CD4-positive, alpha-beta T cell treated with Interleukin-2 at 100 ng/mL for 4 hours (primary cell): ENCODE measurements around the gene BIN1.
"Not testable (repeated sequence)": the region's sequence is repeated elsewhere in the genome, so short reads cannot be mapped to it uniquely, and the experiment has no call there.

Experiments
- DNase-seq: peaks from one replicate; pipeline ENCODE4 v3.0.0-alpha.2; 2020; ENCODE audit warnings: low spot score

BIN1 gene

DNA sequence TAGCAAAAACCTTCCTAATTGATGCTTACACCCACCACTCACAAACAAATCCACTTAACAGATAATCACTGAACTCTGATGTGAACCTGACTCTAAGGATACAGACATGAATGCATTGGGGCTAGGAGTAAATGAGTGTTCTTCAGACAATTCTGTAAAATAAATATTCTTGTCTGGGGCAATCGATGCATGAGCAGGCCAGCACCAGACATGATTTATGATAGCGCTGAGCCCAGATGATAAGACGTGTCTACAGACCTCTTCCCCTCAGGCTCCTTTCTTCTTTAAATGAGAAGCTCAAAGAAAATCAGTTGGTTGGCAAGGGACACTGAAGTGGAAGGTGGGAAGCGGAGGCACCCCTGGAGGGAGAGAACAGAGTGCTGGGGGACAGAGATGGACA is 27.3 kb upstream of the BIN1 start:
- DNase-seq = no peak

DNA sequence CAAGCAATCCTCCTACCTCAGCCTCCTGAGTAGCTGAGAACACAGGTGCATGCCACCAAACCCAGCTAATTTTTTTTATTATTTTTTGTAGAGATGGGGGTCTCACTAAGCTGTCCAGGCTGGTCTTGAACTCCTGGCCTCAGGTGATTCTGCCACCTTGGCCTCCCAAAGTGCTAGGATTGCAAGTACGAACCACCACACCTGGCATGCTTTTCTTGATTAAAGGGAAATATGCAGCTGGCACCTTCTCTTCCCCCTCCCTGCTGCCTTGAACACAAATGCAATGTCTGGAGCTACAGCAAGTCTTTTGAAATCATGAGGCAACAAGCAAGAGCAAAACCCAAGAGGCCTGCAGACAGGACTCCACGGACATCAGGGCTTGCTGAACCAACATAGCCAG is 26.8 kb upstream of the BIN1 start:
- DNase-seq = no peak

DNA sequence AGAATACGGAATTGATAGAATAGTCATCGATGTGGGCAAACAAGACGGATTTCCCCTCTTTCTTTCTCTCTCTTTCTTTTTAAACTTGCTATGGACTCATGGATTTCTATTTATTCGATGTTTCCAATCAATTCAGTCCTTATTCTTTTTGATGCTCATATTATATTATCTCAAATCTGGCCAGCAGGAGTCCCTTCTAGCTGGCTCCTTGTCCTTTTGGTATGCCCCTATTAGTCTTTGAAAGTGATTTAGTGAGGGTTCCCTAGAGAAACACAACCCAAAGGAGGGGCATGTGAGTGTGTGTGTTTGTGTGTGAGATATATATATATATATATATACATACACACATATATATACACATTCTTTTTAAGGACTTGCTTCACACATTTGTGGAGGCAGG is 23.5 kb upstream of the BIN1 start:
- DNase-seq = no peak

DNA sequence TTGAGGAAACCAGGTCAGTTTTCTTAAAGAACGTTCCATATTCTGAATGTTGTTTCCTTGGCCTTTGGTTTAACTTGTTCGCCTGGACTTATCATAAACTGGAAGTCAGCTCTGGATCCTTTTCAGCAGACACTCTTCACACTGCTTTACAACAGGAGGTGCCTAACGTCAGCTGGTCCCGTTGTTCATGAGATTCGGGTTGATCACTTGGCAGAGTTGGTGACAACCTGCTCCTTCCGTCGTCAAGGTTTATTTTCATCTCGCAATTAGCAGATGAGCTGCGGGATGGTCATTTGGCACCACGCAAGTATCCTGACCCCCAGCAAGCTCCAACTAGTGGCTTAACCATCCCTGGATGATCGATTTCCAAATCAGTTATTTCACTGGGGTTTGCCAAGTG is 23.0 kb upstream of the BIN1 start:
- DNase-seq = no peak

DNA sequence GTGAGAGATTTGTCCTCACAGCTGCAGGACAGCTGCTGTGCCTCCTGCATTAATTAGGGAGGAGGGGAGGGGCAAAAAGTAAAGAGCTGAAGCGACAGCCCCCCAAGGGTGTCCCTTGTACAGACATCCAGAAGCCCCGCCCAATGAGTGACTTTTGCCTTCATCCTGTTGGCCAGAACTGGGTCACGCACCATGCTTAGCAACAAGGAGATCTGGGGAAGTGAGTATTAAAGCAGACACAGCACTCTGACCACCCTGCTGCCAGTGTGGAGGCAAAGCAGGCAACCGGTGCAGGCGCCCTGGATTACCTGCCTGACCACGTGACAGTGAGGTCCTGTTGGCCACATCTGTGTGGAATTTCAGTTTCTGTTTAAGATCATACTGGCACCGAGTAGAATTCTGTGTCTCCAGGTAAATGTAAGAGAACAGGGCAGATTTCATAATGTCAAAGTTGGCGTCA is 21.5 kb upstream of the BIN1 start:
- DNase-seq = no peak

DNA sequence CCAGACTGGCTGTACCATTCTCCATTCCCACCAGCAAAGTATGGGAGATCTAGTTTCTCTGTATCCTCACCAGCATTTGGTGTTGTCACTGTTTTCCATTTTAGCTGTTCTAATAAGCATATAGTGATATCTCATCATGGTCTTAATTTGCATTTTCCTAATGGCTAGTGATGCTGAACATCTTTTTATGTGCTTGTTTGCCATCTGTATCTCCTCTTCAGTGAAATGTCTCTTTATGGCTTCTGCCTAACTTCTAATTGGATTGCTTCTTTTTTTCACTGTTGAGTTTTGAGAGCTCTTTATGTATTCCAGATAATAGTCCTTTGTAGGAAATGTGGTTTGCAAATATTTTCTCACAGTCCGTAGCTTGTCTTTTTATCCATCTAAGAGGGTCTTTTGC is 18.9 kb upstream of the BIN1 start:
- no peak for DNase-seq

DNA sequence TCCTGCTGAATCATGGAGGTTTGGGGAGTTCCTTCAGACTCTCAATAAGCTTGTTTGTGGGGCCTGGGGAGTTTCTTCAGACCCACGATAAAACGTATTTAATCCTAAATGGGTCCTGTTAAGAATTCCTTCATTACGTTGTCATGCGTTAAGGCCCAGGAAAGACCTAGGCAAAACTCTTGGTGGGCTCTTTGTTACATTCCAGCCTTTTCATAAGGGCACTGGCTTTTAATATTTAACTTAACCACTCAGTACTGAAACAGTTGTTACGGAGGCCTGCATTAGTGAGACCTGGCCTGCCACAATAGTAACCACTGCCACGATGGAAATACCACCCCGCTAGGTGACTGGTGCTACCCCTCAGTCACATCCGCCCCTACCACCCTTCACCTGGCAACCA is 17.5 kb upstream of the BIN1 start:
- DNase-seq = no peak

DNA sequence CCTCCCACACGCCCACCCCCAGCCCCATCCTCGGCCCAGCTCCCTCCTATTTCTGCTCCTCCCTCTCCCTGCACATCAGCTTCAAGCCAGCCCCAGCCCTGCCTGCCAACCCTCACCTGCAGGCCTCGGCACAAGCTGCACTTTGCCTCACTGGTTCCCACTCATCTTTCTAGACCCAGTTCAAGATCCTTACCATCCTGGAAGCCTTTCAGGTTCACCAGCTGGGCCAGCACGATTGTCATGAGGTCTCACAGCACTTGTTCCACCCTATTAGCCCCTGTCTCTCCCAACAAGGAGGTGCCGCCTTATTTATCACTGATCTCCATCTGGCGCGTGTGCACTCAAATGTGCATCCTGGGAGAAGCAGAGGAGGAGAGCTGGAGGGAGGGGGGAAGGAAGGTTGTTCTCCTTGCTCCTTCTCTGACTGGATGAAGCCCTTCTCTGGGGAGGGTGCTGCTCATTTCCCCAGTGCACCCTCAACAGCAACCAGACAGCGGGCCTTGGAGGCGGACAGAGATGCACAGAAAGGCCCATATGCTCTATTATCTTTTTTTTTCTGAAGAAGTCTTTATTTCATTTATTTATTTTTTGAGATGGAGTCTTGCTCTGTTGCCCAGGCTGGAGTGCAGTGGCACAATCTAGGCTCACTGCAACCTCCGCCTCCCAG is 15.5 kb upstream of the BIN1 start:
- DNase-seq = no peak

DNA sequence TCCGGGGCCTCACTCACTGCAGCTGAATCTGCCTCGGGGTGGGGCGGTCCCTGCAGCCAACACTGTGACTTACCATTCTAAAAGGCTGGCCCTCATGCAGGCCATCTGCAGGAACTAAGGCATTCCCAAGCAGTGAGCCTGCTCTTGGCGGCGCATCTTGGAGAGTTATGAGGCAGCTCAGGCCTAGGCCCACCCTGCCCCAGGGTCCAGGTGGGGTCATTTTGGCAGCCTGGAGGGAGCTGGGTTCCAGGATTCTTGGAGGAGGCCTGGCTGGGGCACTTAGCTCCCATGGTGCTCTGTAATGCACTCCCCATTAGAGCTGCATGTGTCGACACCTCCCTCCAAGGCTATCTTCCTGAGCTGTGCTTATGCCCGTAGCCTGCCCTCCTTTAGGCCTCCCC is 14.8 kb upstream of the BIN1 start:
- no peak for DNase-seq

DNA sequence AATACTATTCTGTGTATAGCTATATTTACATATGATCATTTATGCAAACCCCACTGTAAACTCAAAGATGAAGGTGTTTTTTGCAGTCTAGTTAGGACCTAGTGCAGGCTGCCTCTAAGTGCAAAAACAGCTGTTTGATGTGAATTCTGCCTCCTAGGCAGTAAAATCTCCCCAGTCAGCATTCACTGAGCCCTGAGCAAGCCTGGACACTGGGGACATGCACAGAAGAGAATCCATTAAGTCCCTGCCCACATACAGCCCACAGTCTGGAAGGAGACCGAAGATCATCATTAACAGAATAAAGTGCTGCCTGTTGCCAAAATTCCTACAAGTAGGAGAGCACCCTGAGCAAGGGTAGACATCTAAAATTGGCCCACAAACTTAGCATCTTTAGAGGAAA is 14.4 kb upstream of the BIN1 start:
- no peak for DNase-seq

DNA sequence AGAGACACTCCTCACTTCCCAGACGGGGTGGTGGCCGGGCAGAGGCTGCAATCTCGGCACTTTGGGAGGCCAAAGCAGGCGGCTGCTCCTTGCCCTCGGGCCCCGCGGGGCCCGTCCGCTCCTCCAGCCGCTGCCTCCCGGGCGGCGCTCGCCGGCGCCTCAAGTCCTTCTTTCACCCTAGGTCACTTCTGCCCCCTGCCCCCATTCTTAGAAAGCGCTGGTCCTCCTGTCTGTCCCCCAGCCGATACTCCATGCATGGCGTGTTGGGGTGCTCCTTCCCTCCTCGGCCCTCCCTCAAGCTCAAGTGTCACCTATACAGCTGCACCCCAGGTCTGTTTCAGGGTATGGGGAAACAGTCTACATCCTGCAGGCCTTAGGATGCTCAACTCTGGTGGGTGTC is 13.5 kb upstream of the BIN1 start:
- DNase-seq = not testable (repeated sequence)

DNA sequence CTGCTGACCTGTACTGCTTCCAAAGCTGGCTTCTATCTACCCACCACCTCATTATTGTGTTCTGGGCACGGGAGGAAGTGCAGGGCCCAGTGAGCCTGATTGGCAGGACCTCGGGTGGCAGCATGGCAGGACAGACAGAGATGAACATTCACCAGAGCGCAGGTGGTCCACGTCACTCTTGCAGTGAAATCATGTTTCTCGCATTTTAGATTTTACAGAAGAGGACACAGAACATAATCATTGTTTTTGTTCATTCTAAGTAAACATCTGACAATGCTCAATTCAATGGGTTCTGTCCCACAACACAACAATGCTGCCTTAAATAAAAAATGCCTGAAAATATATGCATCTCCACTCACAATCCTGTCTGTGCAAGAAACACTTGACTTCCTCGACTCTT is 11.5 kb upstream of the BIN1 start:
- DNase-seq = no peak

DNA sequence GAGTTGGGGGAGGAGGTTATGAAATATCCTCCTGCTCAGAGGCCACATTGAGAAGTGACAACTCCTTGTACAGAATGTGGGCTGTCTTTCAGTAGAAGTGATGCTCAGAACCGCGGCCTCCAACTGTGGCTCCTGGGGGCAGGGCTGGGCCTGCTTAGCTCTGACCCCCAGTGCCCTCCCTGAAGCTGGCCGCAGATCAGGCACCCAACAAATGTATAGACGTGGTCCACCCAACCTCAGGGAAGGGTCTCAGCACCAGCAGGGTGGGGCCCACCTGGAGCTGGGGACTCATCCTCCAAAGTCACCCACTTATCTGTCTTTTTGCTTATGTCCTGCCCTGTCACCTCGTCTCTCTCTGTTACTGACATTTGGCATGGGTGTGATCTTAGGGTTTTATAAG is 11.1 kb upstream of the BIN1 start:
- no peak for DNase-seq

DNA sequence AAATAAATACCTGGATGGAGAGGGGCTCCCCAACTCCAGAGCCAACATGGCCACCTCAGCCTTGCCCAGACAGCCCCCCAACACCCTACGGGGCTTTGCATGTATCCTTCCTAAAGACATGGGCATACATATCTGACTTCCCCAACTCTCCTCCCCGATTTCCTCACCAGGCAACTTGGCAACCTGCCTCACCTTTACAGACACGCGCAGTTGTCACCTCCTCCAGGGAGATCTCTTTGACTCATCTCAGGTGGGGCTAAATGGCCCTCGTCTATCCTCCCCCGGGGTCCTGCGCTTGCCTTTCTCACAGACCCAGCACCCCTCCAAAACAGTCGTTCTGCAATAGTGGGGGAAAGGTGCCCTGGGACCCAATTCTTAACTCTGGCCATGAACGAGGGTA is 10.6 kb upstream of the BIN1 start:
- DNase-seq = no peak

DNA sequence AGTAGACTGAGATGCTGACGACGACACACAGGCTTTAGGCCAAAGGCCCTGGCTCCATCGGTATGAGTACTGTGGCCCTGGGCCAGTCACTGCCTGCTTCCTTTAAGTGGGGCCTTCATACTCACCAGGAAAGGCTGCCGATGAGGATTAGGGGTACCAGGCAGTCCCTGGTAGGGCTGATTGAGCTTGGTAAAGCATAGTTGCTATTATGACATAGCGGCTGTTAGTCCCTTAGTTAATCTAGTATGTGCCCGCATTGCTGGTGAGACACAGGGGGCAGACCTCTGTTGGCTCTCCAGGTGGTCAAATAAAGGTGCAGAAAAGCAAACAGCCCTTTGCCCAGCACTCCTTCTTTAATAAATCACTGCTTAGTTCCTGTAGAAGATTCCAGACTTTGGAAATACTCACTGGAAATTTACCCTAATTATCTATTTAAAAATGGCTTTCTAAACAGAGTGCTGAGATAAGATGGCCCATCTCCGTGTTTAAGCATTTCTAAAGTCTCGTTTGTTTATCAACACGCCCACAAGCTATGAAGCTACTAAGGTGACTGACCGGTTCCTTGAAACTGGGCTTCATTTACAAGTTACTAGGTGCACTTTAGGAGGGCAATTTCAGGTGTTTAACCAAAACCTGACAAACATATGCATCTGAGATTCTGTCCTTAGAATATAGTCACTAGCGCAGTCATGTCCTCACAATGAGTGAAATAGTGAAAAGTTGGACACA is 8.7 kb upstream of the BIN1 start:
- no peak for DNase-seq

DNA sequence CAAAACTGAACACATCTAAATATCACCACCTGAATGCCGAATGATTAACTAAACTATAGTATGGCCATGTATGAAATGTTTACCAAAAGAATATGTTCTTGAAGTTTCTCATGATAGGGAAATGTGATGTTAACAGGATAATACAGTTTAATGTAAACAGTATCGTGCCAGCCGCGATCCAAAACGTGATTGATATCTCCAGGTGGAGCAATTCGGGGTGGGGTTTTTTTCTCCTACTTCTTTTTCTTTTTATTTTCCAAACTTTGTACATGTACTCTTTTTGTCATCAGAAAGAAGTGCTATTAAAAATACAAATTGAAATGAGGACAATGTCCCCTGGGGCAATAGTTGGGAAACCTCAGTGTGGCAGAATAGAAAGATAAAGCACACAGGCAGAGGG is 4.0 kb upstream of the BIN1 start:
- DNase-seq = no peak

DNA sequence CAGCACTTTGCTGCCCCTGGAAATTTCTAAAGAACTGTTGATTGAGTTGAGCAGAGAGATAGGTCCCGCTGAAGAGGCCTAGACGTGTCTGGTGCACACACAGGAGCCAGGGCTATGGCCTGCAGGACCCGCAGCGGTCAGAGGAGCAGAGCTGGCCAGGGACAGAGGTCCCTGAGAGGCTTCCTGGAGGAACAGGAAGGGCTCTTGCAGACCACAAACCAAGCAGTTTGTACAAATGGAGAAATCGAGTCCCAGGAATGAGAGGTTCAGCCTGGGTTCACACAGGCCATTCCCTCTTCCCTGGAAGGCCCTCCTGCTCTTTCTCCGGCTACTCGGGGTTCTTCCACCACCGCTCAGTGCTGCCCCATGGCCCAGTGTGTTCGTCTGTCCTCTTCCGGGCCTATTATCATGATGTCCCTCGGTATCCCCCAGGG is 1.2 kb upstream of the BIN1 start:
- DNase-seq = no peak

DNA sequence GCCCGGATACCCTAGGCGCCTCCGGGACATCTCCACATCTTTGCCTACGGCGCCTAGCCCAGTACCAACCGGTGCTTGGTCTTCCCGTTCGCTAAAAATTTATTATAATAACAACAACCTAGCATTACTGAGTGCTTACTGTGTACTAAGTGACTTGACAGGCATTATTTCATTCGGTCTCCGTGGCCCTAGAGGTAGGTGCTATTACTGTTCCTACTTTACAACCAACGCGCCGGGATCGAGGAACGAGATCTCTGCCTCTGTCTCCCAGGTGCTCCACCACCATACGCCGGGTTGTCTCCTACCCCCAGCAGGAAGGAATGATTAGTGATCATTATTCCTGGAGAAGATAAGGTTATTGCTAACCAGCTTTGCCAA is 657 bp upstream of the BIN1 start:
- DNase-seq = peak; percentile 8

DNA sequence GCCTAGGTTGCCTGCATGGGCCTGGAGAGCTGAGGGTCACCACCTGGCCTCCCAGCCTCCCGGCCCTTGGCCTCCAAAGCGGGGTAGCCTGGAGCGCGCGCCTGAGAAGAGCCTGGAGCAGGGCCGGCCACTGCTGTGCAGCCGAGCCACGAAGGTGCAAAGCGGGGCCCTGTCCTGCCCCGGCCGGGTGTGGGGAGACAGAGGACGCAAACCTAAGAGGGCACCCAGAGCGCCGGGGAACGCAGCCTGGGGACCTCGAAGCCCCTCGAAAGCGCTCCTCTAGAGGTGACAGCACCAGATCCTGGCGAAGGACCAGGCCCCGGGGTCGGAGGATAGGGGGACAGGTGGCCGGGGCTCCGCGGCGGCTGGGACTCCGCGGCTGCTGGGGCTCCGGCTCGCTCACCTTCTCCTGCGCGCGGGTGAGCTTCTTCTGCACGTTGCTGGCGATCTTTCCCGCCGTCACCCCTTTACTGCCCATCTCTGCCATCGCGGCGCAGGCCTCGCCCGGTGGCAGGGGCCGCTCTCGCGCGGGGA is 430 bp downstream of the BIN1 start:
- no peak for DNase-seq

DNA sequence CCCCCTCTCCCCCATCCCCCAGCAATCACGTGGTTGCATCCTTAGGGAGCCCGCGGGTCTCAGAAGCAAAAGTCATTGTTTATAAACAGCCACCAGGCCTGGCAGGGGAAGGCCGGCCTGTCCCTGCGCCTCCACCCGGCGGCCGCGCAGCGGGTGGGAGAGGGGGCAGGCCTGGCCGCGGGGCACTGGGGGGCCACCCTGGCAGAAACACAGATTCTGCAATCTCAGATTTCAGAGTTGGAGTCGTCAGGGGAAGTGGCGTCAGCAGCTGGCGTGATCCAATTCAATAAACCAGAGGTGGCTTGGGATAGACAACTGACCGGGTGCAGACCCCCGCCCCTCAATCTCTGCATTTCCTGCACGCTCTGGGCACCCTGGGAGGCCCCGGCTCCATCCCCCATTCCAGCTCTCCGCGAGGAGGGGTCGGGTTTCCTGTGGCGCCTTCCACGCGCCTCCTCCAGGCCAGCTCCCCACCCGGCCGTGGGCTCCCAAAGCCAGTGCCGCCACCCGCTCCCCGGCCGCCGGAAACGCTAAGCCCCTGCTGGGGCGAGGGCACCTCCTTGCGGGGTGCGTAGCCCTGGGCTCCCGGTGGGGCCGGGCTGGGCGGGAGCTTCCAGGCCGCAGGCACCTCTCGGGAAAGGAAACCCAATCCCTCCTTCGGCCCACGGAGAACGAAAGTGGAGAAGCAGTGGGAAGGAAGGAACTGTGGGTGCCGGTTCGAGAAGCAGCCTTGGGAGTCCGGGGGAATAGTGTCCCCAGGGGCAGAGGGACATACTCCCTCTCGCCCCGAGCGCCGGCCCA is 1.1 kb downstream of the BIN1 start:
- no peak for DNase-seq

DNA sequence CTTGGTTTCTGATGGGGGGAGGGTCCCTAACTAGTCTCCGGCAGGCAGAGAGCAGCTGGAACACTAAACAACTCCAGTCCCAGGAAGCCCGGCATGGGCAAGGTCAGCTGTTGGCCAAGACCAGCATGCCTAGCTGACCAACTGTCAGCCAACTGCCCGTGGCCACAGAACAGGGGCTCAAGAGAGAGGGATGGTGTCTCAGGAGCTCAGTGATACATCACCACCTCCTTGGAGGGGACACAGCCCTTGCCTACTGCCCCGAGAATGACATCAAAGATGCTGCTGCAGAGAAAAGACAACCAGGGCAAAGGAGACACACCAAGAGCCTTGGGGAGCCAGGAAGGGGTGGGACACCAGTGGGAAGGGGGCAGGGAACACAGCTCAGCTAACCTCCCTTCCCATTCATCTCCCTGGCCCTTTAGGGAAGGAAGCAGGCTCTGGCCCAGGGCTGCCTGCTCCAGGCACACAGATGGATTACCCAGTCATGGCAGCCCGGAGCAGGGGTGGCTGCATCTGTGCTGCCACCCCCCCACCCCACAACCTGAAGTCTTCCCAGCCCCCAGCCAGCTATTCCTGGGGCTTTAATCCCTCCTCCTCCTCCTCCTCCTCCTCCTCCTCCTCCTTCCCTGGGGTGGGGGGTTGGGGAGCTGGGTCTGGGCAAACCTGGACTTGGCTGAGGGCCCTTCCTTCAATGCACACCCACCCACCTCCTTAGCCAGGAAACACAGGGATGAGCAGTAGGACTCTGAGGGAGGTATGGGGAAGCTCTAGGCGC is 1.9 kb downstream of the BIN1 start:
- DNase-seq = no peak

DNA sequence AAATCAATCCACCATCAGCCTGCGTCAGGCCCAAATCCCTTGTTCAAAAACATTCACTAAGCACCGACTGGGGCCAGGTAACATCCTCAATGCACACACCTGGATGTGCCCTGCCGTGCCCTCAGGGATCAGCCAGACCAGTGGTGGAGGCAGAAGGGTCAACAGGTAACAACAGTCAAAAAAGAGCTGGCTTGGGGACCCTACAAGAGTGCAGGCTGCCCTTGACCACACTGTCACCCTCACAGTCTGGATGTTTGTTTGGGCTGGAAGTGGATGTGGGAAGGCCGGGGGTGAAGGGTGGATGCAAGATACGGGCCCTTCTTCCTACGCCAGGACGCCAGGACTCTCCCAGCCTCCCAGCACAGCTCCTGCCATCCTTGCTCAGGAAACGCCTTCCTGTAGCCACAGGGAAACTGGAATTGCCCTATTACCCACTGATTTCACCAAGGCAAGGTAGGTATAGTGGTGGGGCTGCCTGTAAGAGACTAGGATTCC is 2.7 kb downstream of the BIN1 start:
- no peak for DNase-seq
